Fibroblast of mammary gland (primary cell): Measurements from ENCODE around the gene SGIP1.
A peak's percentile ranks its signal among the peaks of the same experiment; 100 is the strongest.

Source experiments
- DNase-seq: peaks from one replicate; pipeline ENCODE4 v3.0.0-alpha.2; 2010; ENCODE audit warnings: low read depth
- H3K4me3 ChIP-seq: 2 replicates; pipeline ENCODE4 v1.5.1; 2011; ENCODE audit warnings: low read depth, mild to moderate bottlenecking, low read length, moderate library complexity; ENCODE audit not compliant: control insufficient read depth
- CTCF ChIP-seq: conservative IDR thresholded peaks from 2 replicates; pipeline ENCODE4 v1.5.1; 2011; ENCODE audit warnings: low read depth, low read length, inconsistent platforms; ENCODE audit not compliant: control insufficient read depth, insufficient read depth

The SGIP1 gene

GRCh38 chr1:66550243-66550642 lies 16.3 kb downstream of the SGIP1 start:
- DNase-seq, result no peak
- TF ChIP-seq CTCF, result no peak
- no peak overlapping the region for H3K4me3 ChIP-seq

GRCh38 chr1:66552287-66552686 lies 18.3 kb downstream of the SGIP1 start:
- no peak overlapping the region for H3K4me3 ChIP-seq
- no peak for DNase-seq
- TF ChIP-seq CTCF, result no peak

- TF ChIP-seq CTCF, result no peak
- DNase-seq, result peak; percentile 45
- no peak overlapping the region for H3K4me3 ChIP-seq
Measured at GRCh38 chr1:66552829-66553228, 18.9 kb downstream of the SGIP1 start.

- H3K4me3 ChIP-seq, result no peak overlapping the region
- DNase-seq, result peak; percentile 84
- no peak for TF ChIP-seq CTCF
Measured at GRCh38 chr1:66553846-66554245, 19.9 kb downstream of the SGIP1 start.

GRCh38 chr1:66556161-66556611 lies 22.2 kb downstream of the SGIP1 start:
- no peak for TF ChIP-seq CTCF
- H3K4me3 ChIP-seq, result no peak overlapping the region
- DNase-seq, result no peak

GRCh38 chr1:66557157-66557556 lies 23.2 kb downstream of the SGIP1 start:
- TF ChIP-seq CTCF, result no peak
- H3K4me3 ChIP-seq, result no peak overlapping the region
- peak; percentile 79 for DNase-seq

- DNase-seq, result no peak
- H3K4me3 ChIP-seq, result no peak overlapping the region
- no peak for TF ChIP-seq CTCF
Measured at GRCh38 chr1:66559517-66559916, 25.6 kb downstream of the SGIP1 start.
